PC-9 (cell line): ENCODE results near the gene RIMS1. TPM values are rescaled to one million over a fixed set of nuclear protein-coding genes. Genes with fewer than 3 reads are reported as not detected.

Experiments
- BruUV-seq: library from RNA; stranded (reverse); fragments of 400-500 nt; replicated peaks from 2 replicates; lab custom pipeline; 2021; lab: Mats Ljungman, UMichigan
- CTCF ChIA-PET: fragments of 300-600 bp; sonication (Branson Sonifier 250); formaldehyde crosslinking; loops from one replicate; lab custom pipeline; 2022; ENCODE audit warnings: antibody characterized with exemption; lab: Charles Lee
- POLR2A ChIA-PET: fragments of 300-600 bp; sonication (Branson Sonifier 250); formaldehyde crosslinking; loops from one replicate; lab custom pipeline; 2022; ENCODE audit warnings: antibody characterized with exemption; ENCODE audit not compliant: unreplicated experiment; lab: Charles Lee
- DNase-seq, 2 experiments: peaks; one replicate each; pipeline versions ENCODE4 v3.0.0 to v3.0.0-alpha.2; 2015 to 2022; ENCODE audit warnings: mixed read lengths in 1 of 2
- H2AFZ ChIP-seq: fragments of 200-600 bp; sonication (generic); 2 replicates; pipeline ENCODE4 v1.8.1; 2017; ENCODE audit warnings: antibody characterized with exemption
- H3F3A ChIP-seq: fragments of 200-600 bp; sonication (generic); 2 replicates; pipeline ENCODE4 v1.8.1; 2017; ENCODE audit warnings: antibody characterized with exemption, mild to moderate bottlenecking, low read depth; ENCODE audit not compliant: insufficient read depth
- H3K27ac ChIP-seq: fragments of 200-600 bp; sonication (generic); 2 replicates; pipeline ENCODE4 v1.6.1; 2016; ENCODE audit warnings: mixed run types
- H3K27me3 ChIP-seq: fragments of 200-600 bp; sonication (generic); 2 replicates; pipeline ENCODE4 v1.6.1; 2016; ENCODE audit warnings: low read depth, mixed run types; ENCODE audit not compliant: insufficient read depth
- H3K36me3 ChIP-seq: fragments of 200-600 bp; sonication (generic); 2 replicates; pipeline ENCODE4 v1.6.1; 2016; ENCODE audit warnings: low read depth, mixed run types
- H3K4me1 ChIP-seq: fragments of 200-600 bp; sonication (generic); replicated peaks from 2 replicates; pipeline ENCODE4 v1.6.1; 2016; ENCODE audit warnings: mixed run types; ENCODE audit not compliant: insufficient read depth
- H3K4me2 ChIP-seq: fragments of 200-600 bp; sonication (generic); 2 replicates; pipeline ENCODE4 v1.6.1; 2017; ENCODE audit warnings: mixed run types
- H3K4me3 ChIP-seq: fragments of 200-600 bp; sonication (generic); 2 replicates; pipeline ENCODE4 v1.6.1; 2016; ENCODE audit warnings: mixed run types
- H3K79me2 ChIP-seq: fragments of 200-600 bp; sonication (generic); 2 replicates; pipeline ENCODE4 v1.6.1; 2017; ENCODE audit warnings: low read depth, mixed run types
- H3K9me2 ChIP-seq: fragments of 200-600 bp; sonication (generic); 2 replicates; pipeline ENCODE4 v1.8.1; 2017; ENCODE audit warnings: mild to moderate bottlenecking; ENCODE audit not compliant: insufficient read depth
- H3K9me3 ChIP-seq: fragments of 200-600 bp; sonication (generic); 2 replicates; pipeline ENCODE4 v1.8.1; 2016; ENCODE audit warnings: low read depth; ENCODE audit not compliant: insufficient read depth
- H4K20me1 ChIP-seq: fragments of 200-600 bp; sonication (generic); 2 replicates; pipeline ENCODE4 v1.8.1; 2017; ENCODE audit not compliant: insufficient read depth
- EZH2 ChIP-seq: fragments of 200-600 bp; sonication (generic); IDR thresholded peaks from 2 replicates; pipeline ENCODE4 v1.8.0; 2017; ENCODE audit warnings: antibody characterized with exemption, low read depth
- intact Hi-C: fragments of 100-400 bp; cut with micrococcal nuclease; formaldehyde crosslinking; loops from one replicate; pipeline ENCODE4 v1.10.0; 2022; ENCODE audit not compliant: unreplicated experiment
- total RNA-seq: library from RNA; stranded (reverse); gene quantifications from 2 replicates; pipeline ENCODE4 v1.2.3, GENCODE V29; 2021
- TF ChIP-seq, protein P1 (sequence below): fragments of 200-600 bp; sonication (generic); conservative IDR thresholded peaks from 2 replicates; pipeline ENCODE4 v1.6.1; 2017; ENCODE audit warnings: mixed run types, antibody characterized with exemption, mild to moderate bottlenecking, moderate library complexity

Gene RIMS1
- total RNA-seq, 1 experiment from 2014 or later, result not detected

DNA sequence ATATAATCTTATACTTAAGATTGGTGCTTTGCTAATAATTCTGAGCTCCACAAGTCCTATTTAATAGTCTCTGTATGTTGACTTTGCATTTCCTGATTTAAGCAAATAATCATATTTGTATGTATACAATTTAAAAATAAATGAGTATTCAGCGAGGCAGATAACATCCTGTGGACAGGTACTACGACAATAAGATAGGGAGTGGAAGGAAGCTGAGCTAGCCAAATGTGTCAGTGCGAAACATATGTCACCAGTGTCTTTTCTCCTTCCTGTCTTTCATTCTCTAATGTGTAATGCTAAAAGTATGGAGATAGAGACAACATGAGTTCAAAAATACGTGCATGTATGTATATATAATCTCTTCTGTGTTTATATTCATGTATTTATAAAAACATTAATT, 375.9 kb downstream of the RIMS1 start:
- H3K9me3 ChIP-seq, result no peaks in the 10 kb centered on the region
- CTCF ChIA-PET, result no interaction called here

DNA sequence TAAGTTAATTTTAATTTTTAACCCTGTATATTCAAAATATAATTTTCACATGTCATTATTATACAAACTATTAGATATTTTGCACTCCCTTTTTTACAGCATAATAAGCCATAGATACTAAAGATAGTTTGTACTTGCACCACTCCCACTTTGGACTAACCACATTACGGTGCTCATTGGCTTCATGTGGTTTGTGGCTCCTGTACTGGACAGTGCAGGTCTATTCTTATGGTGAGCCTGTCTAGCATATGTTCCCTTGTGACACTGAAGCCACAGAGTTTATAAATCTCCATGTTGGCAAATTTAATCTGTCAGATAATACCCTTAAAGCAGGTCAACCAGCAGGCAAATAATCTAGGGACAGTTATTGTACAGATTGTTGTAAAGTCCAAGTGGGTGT, 381.1 kb downstream of the RIMS1 start:
- H2AFZ ChIP-seq, result no peak overlapping the region
- H3K79me2 ChIP-seq, result no peaks in the 10 kb centered on the region
- intact Hi-C loops, result no loop called here
- no peak overlapping the region for H3K27ac ChIP-seq
- CTCF ChIA-PET, result no interaction called here
- H3K36me3 ChIP-seq, result no peaks in the 10 kb centered on the region
- POLR2A ChIA-PET, result no interaction called here
- H3K4me2 ChIP-seq, result no peak overlapping the region
- no peaks in the 10 kb centered on the region for H4K20me1 ChIP-seq
- H3F3A ChIP-seq, result no peaks in the 10 kb centered on the region
- no peaks in the 10 kb centered on the region for H3K9me2 ChIP-seq
- no peaks in the 10 kb centered on the region for H3K27me3 ChIP-seq
- TF ChIP-seq, protein P1, sequence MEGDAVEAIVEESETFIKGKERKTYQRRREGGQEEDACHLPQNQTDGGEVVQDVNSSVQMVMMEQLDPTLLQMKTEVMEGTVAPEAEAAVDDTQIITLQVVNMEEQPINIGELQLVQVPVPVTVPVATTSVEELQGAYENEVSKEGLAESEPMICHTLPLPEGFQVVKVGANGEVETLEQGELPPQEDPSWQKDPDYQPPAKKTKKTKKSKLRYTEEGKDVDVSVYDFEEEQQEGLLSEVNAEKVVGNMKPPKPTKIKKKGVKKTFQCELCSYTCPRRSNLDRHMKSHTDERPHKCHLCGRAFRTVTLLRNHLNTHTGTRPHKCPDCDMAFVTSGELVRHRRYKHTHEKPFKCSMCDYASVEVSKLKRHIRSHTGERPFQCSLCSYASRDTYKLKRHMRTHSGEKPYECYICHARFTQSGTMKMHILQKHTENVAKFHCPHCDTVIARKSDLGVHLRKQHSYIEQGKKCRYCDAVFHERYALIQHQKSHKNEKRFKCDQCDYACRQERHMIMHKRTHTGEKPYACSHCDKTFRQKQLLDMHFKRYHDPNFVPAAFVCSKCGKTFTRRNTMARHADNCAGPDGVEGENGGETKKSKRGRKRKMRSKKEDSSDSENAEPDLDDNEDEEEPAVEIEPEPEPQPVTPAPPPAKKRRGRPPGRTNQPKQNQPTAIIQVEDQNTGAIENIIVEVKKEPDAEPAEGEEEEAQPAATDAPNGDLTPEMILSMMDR, result no peak
- no peak for TF ChIP-seq EZH2
- H3K4me3 ChIP-seq, result no peak overlapping the region
- H3K4me1 ChIP-seq, result no peaks in the 10 kb centered on the region
- no peak for DNase-seq
- no TSS peak for BruUV-seq
- no peaks in the 10 kb centered on the region for H3K9me3 ChIP-seq

More for the DNA sequence above, 375.9 kb downstream of the RIMS1 start:
- Histone ChIP-seq H3K79me2 (no peaks in the 10 kb centered on the region), H3K4me3 (no peak overlapping the region), H3K36me3 (no peaks in the 10 kb centered on the region), H3F3A (no peaks in the 10 kb centered on the region), H3K27me3 (no peaks in the 10 kb centered on the region), H3K27ac (no peak overlapping the region), H3K9me2 (no peaks in the 10 kb centered on the region), H2AFZ (no peak overlapping the region), H3K4me1 (no peaks in the 10 kb centered on the region), H4K20me1 (no peaks in the 10 kb centered on the region), H3K4me2 (no peak overlapping the region)
- TF ChIP-seq, protein P1, result no peak
- TF ChIP-seq EZH2, result no peak
- DNase-seq, result no peak
- no TSS peak for BruUV-seq
- intact Hi-C loops, result no loop called here
- POLR2A ChIA-PET, result no interaction called here

DNA sequence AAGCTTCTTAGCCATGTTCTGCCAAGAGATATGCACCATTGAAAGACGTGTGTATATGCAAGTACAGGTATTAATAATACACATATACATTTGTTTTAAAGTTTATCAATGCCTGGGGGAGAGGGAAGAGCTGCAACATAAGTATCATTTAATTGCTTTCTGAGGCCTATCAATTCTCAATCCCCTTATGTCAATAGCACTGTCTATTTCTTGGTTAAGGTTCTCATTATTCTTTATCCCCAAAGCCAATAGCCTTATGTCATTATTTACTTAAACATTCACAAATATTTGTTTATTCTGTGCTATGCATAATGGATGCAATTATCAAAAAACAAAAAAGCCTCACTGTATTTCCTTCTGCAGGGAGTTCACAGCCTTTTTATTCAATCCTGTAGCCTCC, 385.2 kb downstream of the RIMS1 start:
- H3K36me3 ChIP-seq, result no peaks in the 10 kb centered on the region
- H3K9me2 ChIP-seq, result no peaks in the 10 kb centered on the region
- ChIA-PET CTCF (no interaction called here), POLR2A (no interaction called here)
- BruUV-seq, result no TSS peak
- no peaks in the 10 kb centered on the region for H3K27me3 ChIP-seq
- H3K4me3 ChIP-seq, result no peak overlapping the region
- no peak for DNase-seq
- no peaks in the 10 kb centered on the region for H3K4me1 ChIP-seq
- H3K9me3 ChIP-seq, result no peaks in the 10 kb centered on the region
- intact Hi-C loops, result no loop called here
- H4K20me1 ChIP-seq, result no peaks in the 10 kb centered on the region
- no peak overlapping the region for H2AFZ ChIP-seq
- H3K79me2 ChIP-seq, result no peaks in the 10 kb centered on the region
- no peaks in the 10 kb centered on the region for H3F3A ChIP-seq
- no peak overlapping the region for H3K4me2 ChIP-seq
- TF ChIP-seq EZH2, result no peak
- TF ChIP-seq, protein P1, result no peak
- no peak overlapping the region for H3K27ac ChIP-seq
